Right atrium auricular region (tissue), 2 donors: ENCODE data around the gene CLN5. TPM values are rescaled to one million over a fixed set of nuclear protein-coding genes. Genes with fewer than 3 reads are reported as not detected.

ENCODE experiments used
- DNase-seq: peaks from one replicate; pipeline ENCODE4 v3.0.0-alpha.2; 2019; ENCODE audit warnings: low spot score
- H3K27ac ChIP-seq, 2 donors: fragments of 200-600 bp; sonication (generic); 1 replicate in 1 of 2; 2 replicates in 1 of 2; pipeline ENCODE4 v1.5.1; 2016 to 2019
- H3K27me3 ChIP-seq, 2 donors: fragments of 200-600 bp; sonication (generic); one replicate each; pipeline versions ENCODE4 v1.5.1 to v1.6.0; 2017 to 2019
- H3K36me3 ChIP-seq: fragments of 200-600 bp; sonication (generic); one replicate; pipeline ENCODE4 v1.5.1; 2016
- H3K4me1 ChIP-seq, 2 donors: fragments of 200-600 bp; sonication (generic); one replicate each; pipeline versions ENCODE4 v1.5.1 to v1.6.0; 2017 to 2019
- H3K4me3 ChIP-seq, 2 donors: fragments of 200-600 bp; sonication (generic); 1 replicate in 1 of 2; 2 replicates in 1 of 2; pipeline ENCODE4 v1.5.1; 2017 to 2019; ENCODE audit warnings: mild to moderate bottlenecking in 1 of 2, moderate library complexity in 1 of 2
- H3K9me3 ChIP-seq, 2 donors: fragments of 200-600 bp; sonication (generic); one replicate each; pipeline ENCODE4 v1.5.1; 2019
- CTCF ChIP-seq, 2 donors: fragments of 200-600 bp; sonication (generic); IDR thresholded peaks; one replicate each; pipeline ENCODE4 v1.5.1; 2019; ENCODE audit warnings: antibody characterized with exemption in 2 of 2
- total RNA-seq, 2 donors: library from RNA; depleted of rRNA; stranded (reverse); fragments of >200 nt; gene quantifications; one replicate each; pipeline ENCODE4 v1.1.0, GENCODE V29; 2016

Gene CLN5
- total RNA-seq, 2 donors from 2014 or later: 15.8 to 18.4 TPM

- H3K27ac ChIP-seq: no peak overlapping the region
- no peak for TF ChIP-seq CTCF (IDR thresholded peaks at IDR 0.05)
- peaks cover 19% of the 10 kb centered on the region for H3K36me3 ChIP-seq
- H3K9me3 ChIP-seq: no peaks in the 10 kb centered on the region
- no peaks in the 10 kb centered on the region for H3K4me1 ChIP-seq
- no peaks in the 10 kb centered on the region for H3K27me3 ChIP-seq
- H3K4me3 ChIP-seq: no peak overlapping the region
- DNase-seq: no peak
Measured at GRCh38 chr13:77047649-77048343, 55.9 kb downstream of the CLN5 start.

GRCh38 chr13:77048681-77049080, 56.8 kb downstream of the CLN5 start:
- peaks cover 23% of the 10 kb centered on the region for H3K36me3 ChIP-seq
- no peak overlapping the region for H3K4me3 ChIP-seq
- DNase-seq: no peak
- TF ChIP-seq CTCF (IDR thresholded peaks at IDR 0.05): no peak
- no peaks in the 10 kb centered on the region for H3K27me3 ChIP-seq
- H3K27ac ChIP-seq: no peak overlapping the region
- no peaks in the 10 kb centered on the region for H3K4me1 ChIP-seq
- no peaks in the 10 kb centered on the region for H3K9me3 ChIP-seq

DNA sequence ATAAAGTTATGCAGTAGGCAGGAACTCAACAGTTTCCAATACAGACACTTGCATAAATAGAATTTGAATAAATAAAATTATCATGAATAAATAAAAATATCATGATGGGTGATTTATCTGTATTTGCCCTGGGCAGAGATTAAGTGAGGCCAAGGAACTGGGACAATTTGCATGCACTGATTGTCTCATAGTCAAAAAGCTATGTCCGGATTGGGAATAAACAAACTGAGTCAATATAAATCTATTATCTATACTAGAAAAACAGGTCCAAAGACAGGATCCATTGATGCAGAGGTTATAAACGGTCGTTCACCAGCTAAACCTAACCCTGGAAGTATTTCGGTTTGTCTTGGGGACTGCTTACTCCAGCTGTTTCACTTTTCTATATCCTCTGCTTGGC, 61.3 kb downstream of the CLN5 start:
- no peak for TF ChIP-seq CTCF (IDR thresholded peaks at IDR 0.05)
- no peak for DNase-seq
- H3K36me3 ChIP-seq: peaks cover 53% of the 10 kb centered on the region
- H3K27ac ChIP-seq: no peak overlapping the region
- H3K27me3 ChIP-seq: no peaks in the 10 kb centered on the region
- no peaks in the 10 kb centered on the region for H3K9me3 ChIP-seq
- H3K4me1 ChIP-seq: no peaks in the 10 kb centered on the region
- no peak overlapping the region for H3K4me3 ChIP-seq

Other genes starting within 250 kb of the CLN5 start
- gene KCTD12, start 105.7 kb upstream of the CLN5 start, total RNA-seq: 10 to 100 TPM; 48.9 to 57.4 TPM
- not detected for gene ACOD1, start 43.6 kb upstream of the CLN5 start, total RNA-seq
- 10 to 100 TPM; 47.2 to 48.1 TPM for gene FBXL3, start 35.1 kb downstream of the CLN5 start, total RNA-seq